IPS DF 4.7 (cell line): Measurements from ENCODE around the gene FAM3B.

Experiments used
- DNase-seq: peaks from one replicate; pipeline ENCODE4 v3.0.0-alpha.2; 2013; ENCODE audit warnings: low spot score; ENCODE audit errors: extremely low read depth

FAM3B gene

DNA sequence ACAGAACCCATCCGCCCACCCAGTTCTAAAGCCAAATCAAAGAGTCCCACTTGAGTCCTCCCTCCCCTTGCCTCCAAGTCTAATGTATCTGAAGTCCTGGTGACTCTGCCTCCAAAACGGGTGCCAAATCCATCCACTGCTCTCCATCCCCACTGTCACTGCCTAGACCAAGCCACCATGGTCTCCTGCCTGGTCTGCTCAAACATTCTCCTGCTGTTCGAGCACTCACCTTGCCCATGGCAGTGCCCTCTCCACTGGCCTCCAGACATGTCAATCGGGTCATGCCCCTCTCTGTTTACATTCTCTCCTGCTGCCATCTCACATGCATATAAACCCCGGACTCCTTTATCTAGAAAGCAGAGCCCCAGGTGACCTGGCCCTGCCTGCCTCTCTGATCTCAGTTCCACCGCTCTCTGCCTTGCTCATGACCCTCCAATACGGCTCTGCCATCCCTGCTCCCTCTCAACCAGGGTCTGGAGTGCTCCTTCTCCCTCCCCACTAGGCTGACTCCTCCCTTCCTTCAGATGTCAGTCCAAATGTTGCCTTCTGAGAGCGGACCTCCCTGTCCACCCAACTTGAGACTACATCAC is 77.4 kb downstream of the FAM3B start:
- no peak for DNase-seq

DNA sequence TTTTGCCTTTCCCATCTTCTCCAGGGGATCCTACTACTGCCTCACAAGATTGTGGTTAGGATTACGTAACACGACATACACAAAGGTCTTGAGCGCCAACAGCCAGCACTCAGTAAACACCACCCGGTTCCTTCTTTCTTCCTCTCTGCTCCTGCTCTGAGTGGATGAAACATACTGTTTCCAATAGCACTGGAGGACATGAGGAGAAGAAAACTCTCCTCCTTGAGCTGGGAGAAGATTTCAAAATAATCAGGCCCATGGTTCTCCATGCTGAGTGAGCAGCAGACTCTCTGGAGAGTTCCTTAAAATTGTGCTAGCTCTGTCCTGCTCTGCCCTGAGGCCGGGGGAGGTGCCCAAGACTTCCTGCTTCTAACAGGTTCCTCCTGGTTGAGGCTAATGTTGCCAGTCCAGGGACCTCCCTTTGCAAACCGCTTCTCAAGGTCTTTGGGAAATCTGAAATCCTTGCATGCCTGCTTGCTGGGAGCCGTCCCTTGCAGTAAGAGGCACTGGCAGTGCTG is 80.0 kb downstream of the FAM3B start:
- DNase-seq: no peak

DNA sequence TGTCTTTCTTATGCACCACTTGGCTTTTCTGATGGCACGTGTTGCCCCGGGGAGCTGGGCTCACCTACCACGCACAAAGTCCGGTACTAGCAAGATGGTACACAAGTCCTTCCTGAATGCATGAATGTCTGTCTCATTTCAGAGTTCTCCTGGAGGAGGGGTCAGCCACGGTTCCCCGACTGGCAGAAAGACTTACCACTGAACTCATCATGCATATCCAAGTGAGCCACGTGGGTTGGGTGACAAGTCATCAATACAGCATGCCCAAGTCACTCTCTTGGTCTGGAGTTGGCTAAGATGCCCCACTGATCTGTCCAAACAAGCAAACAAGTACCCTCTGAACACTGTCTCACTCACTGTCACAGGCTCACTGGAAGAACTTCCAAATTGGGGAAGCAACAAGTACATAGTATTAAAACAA is 80.9 kb downstream of the FAM3B start:
- DNase-seq: no peak

DNA sequence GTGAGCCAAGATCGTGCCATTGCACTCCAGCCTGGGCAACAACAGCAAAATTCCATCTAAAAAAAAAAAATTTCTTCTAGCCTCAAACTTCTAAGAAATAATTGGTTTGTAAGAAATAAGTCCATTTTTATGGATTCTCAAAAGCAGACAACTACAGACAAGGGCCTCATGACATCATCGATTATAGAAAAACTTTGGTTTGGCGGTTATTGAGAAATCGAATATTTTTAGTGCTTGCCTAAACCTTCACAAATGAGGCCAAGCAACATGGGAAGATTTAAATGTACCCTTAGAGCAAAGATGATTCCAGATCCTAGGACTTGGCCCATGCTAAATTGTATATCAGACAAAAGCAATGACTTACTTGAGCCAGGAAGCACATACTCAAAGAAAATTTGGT is 81.7 kb downstream of the FAM3B start:
- no peak for DNase-seq

DNA sequence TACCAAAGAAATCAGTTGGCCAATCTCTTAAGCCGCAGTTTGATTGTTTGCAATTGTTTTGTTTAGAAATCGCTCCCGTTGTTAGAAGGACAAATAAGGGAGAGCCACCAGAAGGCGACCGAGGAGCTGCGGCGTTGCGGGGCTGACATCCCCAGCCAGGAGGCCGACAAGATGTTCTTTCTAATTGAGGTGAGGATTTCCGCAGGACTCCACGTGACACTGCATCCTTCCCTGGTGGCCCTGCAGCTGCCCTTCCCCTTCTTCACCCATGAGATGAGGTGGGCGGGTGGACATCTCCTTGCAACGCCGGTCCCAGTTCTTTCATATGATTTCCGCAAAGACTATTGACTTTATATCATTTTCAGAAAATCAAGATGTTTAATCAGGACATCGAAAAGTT is 82.2 kb downstream of the FAM3B start:
- DNase-seq: no peak

DNA sequence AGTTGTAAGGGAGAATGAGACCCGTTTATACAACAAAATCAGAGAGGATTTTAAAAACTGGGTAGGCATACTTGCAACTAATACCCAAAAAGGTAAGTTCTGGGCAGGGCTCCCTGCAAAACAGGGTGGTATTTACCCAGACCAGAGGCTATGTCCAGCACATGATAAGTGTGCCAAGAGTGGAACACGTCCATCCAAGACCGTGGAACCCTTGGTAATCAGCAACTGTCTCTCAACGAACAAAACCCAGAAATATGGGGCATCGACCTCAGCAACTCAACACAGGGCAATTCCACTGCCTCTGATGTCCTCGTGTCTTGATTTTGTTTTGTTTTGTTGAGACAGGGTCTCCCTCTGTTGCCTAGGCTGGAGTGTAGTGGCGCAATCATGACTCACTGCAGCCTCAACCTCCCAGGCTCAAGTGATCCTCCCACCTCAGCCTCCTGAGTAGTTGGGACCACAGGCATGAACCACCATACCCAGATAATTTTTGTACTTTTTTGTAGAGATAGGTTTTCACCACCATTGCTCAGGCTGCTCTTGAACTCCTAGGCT is 82.7 kb downstream of the FAM3B start:
- DNase-seq: no peak

DNA sequence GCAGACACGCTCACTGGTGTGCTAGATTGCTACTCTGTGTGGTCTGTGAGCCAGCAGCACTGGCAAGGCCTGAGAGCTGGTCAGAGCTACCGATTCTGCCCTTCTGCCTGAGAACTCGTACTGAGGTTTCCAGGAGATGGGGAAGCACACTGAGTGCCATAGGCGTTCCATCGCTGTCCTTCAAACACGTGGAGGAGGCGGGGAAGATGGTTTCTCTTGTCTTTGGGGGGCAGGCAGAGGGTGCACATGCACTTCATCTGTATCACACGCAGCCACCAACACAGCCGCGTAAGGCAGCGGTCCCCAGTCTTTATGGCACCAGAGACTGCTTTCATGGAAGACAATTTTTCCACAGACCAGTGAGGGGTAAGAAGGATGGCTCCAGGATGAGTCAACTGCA is 85.6 kb downstream of the FAM3B start:
- no peak for DNase-seq

DNA sequence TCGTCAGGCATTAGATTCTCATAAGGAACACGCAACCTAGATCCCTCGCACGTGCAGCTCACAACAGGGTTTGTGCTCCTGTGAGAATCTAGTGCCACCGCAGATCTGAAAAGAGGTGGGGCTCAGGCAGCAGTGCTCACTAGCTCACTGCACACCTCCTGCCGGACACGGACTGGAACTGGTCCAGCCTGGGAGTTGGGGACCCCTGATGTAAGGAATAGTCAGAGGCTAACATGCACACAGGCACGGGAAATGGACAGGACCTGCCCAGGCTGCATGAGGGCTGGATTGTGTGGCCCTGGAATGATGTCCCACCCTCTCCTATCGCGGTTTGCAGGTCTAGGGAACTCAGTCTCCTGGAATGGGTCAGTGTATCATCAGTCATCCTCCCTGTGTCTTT is 86.2 kb downstream of the FAM3B start:
- no peak for DNase-seq

DNA sequence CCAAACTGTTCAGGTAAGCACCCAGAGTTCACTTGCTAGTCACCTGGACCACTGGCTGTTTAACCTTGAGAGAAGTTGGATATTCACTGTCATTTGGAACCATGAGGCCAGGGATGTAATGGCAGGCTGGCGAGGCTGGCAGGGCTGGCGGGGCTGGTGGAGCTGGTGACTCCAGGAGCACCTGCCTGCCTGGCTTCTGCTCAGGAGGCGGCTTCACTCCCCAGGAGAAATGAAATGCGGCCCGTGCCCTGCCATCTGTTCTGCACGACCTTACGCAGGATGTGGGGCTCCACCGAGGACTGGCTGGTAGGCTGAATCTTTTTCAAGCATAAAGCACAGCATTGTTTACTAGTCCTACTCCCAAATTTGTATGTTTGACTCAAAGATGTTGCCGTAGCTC is 86.7 kb downstream of the FAM3B start:
- no peak for DNase-seq

DNA sequence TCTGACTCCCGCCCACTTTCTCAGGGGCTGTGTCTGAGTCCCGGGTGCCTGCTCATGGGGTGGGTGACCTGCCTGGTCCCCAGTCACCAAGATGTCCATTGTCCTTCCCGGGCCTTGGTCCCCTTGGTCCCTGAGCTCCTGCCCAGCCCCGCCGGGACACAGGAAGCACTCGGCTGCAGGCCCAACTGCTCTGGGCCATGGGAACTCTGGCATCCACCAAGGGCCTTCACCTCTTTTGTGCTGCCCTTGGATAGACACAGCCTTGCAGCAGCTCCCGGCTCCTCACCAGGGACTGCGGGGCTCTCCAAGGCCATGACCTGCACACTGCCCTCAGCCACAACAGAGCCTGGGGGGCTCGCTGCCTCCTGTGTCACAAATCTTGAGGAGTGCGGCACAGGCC is 87.4 kb downstream of the FAM3B start:
- no peak for DNase-seq

DNA sequence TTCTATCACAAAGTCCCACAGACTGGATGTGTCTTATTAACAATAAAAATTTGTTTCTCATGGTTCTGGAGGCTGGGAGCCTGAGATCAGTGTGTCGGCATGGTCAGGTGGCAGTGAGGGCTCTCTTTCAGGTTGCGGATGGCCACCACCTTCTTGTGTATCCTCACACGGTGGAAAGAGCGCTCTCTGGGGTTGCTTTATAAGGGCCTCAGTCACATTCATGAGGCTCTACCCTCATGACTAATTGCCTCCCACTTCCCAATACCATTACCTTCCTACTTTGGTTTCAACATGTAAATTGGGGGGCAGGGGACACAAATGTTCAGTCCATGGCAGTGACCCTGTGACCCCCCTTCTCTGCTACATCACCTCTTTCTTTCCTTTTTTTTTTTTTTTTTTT is 88.7 kb downstream of the FAM3B start:
- no peak for DNase-seq

DNA sequence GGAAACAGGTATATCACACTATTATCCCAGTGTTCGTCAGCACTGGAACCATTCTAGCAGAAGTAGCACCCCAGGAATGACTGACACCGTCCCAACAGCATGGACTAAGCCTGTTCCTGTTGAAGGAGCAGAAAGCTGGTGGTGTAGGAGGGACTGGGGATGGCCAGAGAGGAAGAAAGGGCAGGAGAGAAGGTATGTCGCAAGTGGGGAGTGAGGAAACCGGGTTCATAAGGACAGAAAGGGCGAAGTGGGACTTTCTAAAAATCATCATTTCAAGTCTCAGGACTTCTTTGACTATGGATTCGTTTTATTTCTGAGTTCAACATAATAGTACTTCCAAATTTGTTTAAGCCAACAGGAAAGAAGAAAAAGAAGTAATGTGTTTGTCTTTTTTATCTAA is 89.7 kb downstream of the FAM3B start:
- no peak for DNase-seq
